A204.1 (cell line): ENCODE measurements around the gene PPP1R36.
"Not testable (repeated sequence)": the region's sequence is repeated elsewhere in the genome, so short reads cannot be mapped to it uniquely, and the experiment has no call there.

Source experiments
- FAIRE-seq: peaks from 2 replicates; lab custom pipeline; 2012; peaks lifted over from hg19 to GRCh38; lab: Jason Lieb, UNC

Gene PPP1R36

DNA sequence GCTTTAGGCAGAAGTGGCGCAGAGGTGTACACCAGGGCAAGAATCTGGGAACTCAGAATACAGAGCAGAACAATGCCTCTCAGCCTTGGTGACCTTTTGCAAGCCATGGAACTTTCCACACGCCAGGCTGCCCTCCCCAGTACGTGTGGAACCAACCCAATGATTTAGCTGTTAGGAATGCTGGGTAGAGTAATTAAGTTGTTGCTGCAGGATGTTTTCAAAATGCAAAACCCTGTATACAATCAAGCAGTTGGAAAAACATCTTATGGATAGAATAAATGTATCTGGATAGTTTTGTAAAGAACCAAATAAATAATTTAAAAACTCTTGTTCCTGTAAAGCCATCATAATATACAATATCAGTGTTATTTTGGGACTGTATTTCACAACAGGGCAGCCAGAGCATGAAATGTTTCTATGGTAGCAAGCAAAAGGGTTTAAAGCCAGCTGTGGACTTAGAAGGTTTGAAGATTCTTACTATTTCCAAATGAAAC, 19.4 kb downstream of the PPP1R36 start:
- no peak for FAIRE-seq

DNA sequence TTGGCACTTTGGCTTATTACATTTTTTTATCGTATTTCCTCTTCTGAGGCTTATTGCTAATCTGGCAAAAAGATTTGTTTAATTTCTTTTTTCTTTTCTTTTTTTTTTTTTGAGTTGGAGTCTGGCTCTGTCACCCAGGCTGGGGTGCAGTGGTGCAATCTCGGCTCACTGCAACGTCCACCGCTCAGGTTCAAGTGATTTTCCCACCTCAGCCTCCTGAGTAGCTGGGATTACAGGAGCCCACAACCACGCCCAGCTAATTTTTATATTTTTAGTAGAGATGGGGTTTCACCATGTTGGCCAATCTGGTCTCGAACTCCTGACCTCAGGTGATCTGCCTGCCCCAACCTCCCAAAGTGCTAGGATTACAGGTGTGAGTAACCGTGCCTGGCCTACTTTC, 19.9 kb downstream of the PPP1R36 start:
- not testable (repeated sequence) for FAIRE-seq

DNA sequence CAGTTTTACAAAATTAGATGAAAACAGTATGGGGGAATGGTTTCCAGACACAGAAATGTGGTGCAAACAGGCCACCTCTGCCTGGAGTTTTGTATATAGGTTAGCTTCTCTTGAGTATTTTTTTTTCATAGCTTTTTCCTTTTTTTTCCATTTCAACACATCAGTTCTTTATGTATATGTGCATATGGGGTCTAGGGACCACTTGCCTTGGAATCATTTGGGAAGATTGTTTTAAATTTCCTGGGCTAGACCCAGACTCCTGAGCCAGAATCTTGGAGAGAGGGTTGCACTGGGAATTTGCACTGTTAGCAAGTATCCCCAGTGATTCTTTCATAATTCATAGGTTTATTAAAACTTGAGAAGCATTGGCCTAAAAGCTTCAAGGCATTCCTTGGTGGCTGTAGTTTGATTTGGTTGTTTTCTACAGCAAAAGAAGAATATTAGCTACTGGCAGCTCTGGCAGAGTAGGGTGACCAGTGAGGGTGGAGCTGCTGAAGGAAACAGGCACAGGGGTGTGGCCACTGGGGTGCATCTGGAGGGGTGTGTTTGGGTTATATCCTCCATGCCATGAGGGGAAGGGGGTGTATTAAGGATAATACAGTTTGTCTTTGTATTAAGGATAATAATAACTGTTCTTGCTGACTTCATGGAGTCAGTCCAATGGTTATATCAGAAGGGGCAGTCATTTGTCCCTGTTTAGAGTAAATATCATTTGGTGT, 22.8 kb downstream of the PPP1R36 start:
- no peak for FAIRE-seq

DNA sequence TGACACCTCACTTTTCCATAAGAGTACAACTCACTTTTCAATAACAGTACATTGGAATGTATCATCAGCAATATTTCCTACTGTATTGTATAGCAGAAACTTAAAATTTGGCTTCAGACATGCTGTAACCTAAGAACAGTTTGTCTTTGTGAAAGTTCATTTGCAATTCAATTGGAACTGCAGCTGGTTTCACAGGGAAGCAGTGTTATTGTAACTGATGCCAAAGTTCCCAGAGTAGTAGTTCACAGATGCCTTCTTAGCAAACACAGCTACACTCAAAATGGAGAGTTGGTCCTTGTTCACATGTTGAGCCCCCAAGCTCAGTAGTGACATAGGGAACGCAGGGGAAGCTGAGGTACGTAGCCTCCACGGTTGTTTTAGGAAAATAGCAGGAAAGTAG, 23.3 kb downstream of the PPP1R36 start:
- FAIRE-seq: no peak

DNA sequence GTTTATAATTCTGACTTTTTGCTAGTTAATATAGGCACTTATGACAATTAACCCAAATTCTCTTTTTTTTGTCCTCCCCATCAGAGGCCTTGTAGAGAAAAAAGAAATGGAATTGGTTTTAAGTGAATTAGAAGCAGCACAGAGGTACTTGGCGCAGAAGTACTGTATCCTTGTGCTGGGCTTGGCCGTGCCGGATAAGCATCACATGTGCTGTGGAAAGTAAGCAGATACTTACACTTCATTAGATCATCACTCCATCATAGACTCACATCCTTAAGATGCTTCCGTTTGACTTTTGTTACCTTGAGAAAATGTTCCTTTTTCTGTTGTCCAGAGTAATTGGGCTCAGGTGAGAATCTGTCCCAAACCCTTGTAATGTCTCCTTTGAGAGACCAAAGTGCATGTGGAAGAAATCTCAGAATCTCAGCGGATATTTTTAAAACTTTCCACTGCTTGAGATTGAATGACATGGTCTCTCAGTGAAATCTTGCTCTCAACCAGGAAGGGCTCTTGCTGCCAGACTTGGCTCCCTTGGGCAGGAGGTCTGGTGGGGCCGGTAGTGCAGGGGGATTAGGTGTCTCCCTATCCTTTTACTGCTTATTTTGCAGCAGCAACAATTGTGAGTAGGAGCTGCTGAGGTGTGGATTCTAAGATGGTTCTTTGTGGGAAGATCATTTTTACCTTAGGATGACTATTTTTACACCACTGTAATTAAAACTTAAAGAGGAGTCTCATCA, 24.8 kb downstream of the PPP1R36 start:
- no peak for FAIRE-seq

DNA sequence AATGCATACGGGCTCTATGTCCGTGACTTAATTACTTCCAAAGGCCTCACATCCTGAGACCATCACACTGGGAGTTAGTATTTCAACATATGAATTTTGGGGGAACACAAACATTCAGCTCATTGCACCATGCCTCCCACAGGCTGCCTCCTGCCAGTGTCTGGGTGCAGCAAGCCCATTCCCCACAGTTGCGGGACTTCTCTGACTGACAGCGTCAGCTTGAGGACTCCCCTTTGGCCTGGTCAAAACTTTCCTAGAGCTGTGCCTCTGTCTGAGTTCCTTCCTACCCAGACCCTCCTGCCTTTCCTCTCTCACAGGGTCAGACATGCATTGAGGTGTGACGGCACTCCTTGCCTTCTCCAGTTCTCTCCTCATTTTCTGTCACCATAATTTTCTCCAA, 27.4 kb downstream of the PPP1R36 start:
- FAIRE-seq: no peak

DNA sequence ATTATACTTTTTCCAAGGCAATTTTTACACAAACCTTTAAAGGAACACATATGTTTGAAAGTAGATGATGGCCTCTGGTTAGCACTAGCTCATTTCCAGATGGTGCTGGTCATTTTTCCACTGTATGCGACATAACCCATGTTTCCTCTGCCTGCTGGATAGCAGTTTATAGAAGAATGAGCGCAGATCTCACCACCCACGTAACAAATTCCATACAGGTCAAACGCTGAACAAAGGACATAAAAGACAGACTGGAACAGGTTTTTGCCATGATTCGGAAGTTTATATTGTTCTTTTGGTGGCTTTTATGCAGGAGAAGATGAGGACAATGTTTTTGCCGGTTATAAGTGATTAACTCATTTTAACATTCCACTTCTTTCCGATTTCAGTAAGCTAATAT, 30.7 kb downstream of the PPP1R36 start:
- FAIRE-seq: no peak

DNA sequence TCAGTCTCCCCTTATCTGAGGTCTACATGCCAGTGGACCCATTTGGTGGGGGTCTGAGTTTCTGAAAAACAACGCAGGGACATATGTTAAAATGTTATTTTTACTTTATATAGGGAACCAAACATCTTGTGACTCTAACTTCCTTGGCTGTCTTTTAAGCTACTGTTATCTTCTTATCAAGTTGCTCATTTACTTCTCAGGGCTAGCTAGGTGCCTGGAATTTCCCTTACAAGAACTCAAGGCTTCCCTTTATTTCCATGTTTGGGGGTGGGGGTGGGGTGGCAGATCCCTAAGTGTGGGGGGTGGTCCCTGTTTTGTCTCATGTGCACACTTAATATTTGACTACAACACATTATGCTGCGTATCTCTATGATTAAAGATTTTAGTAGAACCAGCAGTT, 31.6 kb downstream of the PPP1R36 start:
- FAIRE-seq: no peak

DNA sequence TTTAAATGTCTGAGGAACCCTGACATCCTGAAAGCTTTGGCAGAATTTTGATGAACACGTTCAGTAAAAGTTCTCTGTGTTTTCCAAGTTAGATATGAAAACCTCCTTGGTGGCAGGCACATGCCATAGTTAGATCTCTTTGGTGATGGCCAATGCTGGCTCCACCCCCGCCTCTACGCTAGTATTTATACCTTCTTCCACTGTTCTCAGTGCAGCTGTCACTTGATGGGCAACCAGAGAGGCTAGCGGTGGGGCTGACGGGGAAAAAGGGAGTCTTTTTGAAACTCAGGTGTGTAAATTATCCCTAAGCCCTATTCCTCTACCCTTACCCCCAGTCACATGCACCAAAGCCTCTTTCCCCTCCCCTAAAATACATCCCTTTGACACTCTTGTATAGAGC, 32.1 kb downstream of the PPP1R36 start:
- FAIRE-seq: no peak

DNA sequence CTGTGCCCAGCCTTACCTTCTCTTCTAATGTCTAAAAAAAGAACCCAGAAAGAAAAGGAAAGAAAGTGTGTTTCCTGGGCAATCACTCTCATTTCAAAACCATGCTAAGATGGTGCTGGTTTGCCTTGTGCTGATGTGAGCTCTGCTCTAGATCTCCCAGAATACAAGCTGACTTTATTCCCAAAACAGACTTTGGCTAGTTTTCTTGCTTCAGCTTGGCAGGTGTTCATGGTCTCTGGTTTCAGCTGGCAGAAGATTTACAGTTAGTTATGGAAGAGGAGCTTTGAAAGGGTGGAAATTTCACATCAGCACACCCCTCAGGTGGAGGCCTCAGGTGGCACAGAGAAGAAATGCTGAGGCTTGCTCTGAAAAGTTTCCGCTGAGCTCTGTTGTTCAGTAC, 34.4 kb downstream of the PPP1R36 start:
- FAIRE-seq: no peak

DNA sequence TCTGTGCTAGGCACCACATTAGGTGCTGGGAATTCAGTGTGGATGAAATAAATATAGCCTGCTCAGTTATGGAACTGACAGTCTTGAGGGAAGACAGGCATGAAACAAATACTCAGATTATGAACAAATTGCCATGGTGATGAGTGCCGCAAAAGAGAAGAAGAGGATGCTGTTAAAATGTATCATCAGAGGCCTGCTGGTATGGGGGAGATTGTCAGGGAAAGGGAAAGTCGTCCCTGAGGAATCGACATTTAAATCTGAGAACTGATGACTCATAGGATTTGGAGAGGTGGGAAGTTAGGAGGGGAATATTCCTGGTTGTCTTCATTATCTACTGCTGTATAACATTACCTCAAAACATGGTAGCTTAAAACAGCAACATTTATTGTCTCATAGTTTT, 42.0 kb downstream of the PPP1R36 start:
- FAIRE-seq: no peak

DNA sequence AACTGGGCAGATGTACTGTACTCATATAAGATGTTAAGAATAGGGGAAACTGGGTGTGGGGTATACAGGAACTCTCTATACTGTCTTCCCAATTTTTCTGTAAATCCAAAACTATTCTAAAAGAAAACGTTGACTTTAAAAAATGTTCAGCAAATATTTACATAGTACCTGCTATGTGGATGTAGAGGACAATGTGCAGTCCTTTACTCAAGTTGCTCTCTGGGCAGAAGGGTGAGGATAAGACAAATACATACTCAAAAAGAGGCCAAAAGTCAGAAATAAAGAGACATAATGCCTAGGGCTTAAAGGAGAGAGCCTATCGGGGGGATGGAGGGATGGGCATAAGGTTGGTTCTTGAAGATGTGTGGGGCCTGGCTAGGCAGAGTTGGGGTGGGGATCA, 44.7 kb downstream of the PPP1R36 start:
- no peak for FAIRE-seq

DNA sequence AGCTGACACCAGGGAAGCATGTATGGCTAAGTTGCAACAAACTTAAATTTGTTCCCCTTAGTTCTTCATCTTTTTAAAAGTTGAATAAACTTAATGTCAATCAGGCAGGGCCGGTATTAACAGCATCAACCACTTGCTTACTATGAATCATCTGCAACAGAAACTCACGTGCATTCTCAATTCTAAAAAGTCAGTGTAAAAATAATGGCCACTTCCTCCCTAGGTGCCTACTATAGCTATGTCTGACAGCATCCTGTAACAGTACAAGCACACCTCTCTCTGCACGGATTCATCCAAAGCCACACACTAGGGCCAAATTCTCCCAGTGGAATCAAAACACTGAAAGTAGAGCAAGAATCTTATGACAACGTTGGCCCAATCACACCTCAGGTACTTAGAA, 48.6 kb downstream of the PPP1R36 start:
- FAIRE-seq: no peak

DNA sequence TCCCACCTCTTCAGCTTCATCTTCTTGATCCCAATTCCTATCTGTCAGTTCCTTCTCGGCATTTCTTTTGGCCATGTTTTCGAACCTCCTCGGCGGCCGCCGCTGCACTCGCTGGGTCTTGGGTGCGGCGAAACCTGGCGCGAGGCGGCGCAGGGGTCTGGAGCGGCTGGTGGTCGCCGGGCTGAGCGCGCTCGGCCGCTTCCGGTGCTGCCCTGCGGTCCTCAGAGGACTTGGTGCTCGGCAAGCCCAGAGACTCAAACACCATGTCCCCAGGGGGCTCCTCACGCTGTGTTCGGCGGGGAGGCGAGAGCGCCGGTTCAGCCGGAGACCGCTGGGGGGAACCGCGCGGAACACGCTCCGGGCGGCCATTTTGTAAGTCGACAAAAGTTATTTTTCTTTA, 51.8 kb downstream of the PPP1R36 start:
- no peak for FAIRE-seq

DNA sequence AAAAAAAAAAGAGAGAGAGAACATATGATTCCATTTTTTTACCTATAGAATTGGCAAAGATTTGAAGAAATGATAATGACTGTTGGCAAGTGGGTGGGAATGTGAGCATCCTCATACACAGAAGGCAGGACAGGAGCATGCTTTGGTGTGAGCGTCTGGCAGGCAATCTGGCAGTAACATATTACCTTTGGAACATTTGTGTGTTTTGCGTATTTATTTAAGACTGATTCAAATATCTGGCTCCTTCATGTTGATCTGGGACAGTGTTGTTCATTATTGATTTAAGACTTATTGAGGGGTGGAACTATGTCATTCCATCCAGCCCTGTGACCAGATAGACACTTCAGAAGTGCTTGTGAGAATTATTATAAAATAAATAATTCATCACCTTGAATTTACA, 53.1 kb downstream of the PPP1R36 start:
- no peak for FAIRE-seq

DNA sequence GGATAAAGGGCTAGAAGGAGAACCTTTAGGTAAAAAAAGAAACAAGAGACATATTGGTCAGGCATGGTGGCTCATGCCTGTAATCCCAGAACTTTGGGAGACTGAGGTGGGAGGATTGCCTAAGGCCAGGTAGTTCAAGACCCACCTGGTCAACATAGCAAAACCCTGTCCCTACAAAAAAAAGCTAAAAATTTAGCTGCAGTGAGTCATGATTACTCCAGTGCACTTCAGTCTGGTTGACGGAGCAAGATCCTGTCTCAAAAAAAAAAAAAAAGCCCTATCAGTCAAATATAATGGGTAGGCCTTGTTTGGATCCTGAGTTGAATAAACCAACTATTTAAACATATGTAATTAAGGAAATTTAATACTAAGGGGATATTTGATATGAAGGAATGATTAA, 54.2 kb downstream of the PPP1R36 start:
- FAIRE-seq: no peak

DNA sequence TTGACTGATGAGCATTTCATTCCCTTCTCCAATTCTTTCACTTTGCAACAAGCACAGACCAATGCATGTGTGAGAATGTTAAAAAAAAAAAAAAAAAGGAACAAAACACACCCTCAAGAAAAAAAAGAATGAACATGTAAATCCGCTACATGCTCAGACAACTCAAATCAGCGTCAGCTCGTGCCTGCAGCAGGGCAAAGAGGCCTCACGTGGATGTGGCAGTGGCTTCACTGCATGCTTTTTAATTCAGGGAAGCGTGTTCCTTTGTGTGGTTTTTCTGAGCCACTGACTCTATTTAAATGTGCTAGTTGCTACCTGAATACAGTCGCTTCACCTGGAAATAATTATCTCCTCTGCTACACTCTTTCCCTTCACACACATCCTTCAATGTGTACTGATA, 55.1 kb downstream of the PPP1R36 start:
- no peak for FAIRE-seq

DNA sequence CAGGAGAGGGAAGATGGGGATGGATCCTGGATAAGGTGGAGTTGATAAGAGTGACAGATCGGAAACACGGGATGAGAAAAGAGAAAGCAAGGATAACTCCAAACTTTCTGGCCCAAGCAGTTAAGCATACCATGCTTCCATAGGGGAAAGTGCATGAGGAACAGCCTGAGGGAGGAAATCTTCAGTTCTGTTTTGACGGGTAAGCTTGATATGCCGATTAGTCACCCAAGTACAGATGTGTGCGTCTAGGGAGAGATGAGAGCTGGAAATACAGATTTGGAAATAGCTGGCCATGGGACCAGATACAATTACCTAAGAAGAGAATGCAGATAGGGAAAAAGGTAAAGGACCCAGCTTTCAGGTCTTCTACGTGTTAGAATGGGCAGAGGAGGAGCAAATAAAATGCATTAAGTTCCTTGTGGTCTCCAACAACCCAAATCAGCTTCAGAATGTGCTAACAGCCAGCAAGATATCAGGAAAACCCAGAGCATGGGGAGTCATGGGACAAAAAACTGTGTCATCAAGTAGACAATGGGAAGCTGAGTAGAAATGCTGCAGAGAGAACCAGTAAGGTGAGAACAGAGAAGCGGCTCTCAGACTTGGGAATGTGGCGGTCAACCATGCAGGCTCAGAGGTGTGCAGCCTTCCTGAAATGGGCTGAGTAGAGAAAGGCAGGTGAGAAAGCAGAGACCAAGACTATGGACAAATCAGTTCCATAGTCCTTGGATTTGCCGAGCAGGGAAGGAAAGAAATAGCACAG, 56.3 kb downstream of the PPP1R36 start:
- no peak for FAIRE-seq

DNA sequence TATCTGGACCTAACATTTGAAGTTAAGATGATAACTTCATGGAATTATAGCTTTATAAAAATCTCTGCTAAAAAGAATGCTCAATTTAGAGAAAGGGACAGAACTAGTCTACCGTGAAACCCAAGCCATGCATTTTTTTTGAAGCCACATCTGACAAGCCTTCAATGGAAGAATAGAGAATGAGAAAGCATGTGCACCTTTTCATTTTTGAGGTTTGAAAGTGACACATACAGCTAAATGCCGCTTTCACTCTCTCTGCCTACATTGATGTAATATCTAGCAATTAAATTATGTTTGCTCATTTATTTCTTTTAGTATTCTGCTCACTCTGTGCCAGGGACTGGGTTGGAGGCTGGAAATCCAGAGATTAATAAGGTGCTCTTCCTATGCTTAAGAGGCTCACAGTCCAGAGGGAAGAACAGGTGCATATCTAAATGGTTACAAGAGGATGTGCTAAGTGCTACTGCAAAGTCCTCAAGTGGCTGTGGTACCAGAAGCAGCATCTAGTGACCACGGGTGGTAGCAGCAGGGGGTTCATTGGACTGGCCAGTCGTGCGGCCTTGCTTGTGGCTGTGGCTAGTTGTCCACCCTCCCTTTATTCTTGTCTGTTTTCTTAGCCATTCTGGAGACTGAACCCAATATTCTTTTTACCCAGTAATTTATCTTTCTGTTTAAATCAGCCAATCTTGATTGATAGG, 60.4 kb downstream of the PPP1R36 start:
- no peak for FAIRE-seq

DNA sequence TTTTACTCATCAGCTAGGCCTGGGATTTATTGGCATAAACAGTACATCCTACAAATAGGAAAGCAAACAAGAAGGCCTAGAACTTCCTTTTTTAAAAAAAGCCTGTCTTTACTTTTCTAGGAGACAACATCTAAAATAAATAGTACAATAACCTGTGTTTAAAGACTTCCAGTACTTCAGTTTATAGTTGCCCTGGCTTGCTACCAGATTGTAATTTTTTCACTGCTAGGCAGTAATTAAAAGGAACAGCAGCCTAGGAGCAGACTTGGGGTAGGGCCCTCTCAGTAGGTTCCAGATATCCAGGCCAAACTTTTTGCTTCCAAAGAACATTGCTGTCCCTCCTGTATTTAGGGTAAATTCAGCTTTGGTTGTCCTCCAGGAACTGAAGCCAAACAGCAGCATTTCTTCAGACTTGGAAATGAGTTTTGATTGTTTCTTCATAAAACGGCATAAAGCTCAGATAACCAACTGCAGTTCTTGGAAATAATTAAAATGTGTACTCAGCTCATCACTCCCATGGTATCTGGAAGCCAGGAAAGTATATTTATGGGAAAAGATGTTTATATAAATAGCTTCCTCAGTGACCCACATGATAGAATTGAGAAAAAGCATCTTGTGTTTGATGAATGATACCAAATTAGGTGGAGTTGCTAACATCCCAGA, 61.7 kb downstream of the PPP1R36 start:
- FAIRE-seq: no peak

DNA sequence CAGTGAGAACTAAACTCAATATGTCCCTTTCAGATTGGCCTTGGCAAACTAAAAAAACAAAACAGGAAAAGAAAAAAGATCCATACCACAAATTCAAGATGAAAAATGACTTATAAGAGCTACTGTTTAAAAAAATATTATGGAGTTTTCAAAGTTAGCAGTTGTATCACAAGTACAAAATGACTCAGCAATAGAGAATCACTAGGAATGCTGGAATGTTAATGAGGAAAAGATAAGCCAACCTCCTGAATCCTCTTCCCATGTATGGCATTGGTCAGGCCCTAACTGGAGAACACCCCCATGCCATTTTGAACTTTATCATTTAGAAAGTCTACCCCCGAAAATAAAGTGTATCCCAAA, 62.2 kb downstream of the PPP1R36 start:
- no peak for FAIRE-seq
